HEK293 (cell line): ENCODE results near the gene GRN.

Source experiments
- ZNF324 ChIP-seq: fragments of 450-650 bp; formaldehyde crosslinking; IDR thresholded peaks from 2 replicates; pipeline ENCODE4 v1.5.1; 2016; ENCODE audit warnings: missing biosample characterization, missing genetic modification characterization
- ZNF423 ChIP-seq: fragments of 450-650 bp; formaldehyde crosslinking; IDR thresholded peaks from 2 replicates; pipeline ENCODE4 v1.5.1; 2016; ENCODE audit warnings: missing biosample characterization, missing genetic modification characterization
- ZNF433 ChIP-seq: fragments of 450-650 bp; formaldehyde crosslinking; IDR thresholded peaks from 2 replicates; pipeline ENCODE4 v1.5.1; 2016; ENCODE audit warnings: missing biosample characterization, missing genetic modification characterization, low read depth
- ZNF707 ChIP-seq: fragments of 450-650 bp; formaldehyde crosslinking; IDR thresholded peaks from 2 replicates; pipeline ENCODE4 v1.5.1; 2016; ENCODE audit warnings: missing biosample characterization, missing genetic modification characterization
- ZXDB ChIP-seq: fragments of 450-650 bp; formaldehyde crosslinking; IDR thresholded peaks from 2 replicates; pipeline ENCODE4 v1.5.1; 2016; ENCODE audit warnings: missing biosample characterization, missing genetic modification characterization
- TF ChIP-seq, protein P1 (sequence below): fragments of 450-650 bp; formaldehyde crosslinking; IDR thresholded peaks from 2 replicates; pipeline ENCODE4 v1.5.1; 2016; ENCODE audit warnings: missing biosample characterization, missing genetic modification characterization

DNA sequence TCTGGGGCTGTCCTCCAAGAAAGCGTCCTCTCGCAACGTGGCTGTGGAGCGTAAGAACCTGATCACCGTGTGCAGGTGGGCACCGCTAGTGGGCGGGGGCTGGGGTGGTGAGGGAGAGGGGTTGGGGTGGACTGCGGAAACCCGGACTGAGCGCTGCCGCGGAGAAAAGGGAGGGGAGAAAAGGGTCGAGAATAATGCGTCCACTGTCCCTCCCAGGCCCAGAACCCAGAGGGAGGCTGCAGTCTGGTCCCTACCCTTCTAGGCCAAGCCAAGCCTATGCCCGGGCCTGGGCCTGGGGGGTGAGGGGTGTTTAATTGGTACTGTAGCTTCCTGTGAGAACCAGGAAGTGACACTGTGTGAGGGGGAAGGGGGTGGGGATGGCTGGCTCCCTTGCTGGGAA is 36.2 kb upstream of the GRN start:
- TF ChIP-seq ZNF423 (no peak), ZNF433 (tag by site-specific recombination) (no peak), ZNF324 (tag by site-specific recombination) (no peak), ZNF707 (tag by site-specific recombination) (no peak), ZXDB (no peak)
- TF ChIP-seq, protein P1, sequence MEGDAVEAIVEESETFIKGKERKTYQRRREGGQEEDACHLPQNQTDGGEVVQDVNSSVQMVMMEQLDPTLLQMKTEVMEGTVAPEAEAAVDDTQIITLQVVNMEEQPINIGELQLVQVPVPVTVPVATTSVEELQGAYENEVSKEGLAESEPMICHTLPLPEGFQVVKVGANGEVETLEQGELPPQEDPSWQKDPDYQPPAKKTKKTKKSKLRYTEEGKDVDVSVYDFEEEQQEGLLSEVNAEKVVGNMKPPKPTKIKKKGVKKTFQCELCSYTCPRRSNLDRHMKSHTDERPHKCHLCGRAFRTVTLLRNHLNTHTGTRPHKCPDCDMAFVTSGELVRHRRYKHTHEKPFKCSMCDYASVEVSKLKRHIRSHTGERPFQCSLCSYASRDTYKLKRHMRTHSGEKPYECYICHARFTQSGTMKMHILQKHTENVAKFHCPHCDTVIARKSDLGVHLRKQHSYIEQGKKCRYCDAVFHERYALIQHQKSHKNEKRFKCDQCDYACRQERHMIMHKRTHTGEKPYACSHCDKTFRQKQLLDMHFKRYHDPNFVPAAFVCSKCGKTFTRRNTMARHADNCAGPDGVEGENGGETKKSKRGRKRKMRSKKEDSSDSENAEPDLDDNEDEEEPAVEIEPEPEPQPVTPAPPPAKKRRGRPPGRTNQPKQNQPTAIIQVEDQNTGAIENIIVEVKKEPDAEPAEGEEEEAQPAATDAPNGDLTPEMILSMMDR (tag by site-specific recombination), result no peak
